AG04449 (cell line): ENCODE measurements around the gene SLC15A3.

Experiments used
- CTCF ChIA-PET: fragments of 350-600 bp; formaldehyde crosslinking; extraction: SDS; loops from one replicate; lab custom pipeline; 2021; ENCODE audit warnings: antibody characterized with exemption; lab: Yijun Ruan, JAX
- POLR2A ChIA-PET: fragments of 400-600, 350-600 bp; formaldehyde crosslinking; extraction: SDS; loops from one replicate; lab custom pipeline; 2020; ENCODE audit warnings: antibody characterized with exemption, inconsistent platforms; lab: Yijun Ruan, JAX
- DNase-seq: peaks from one replicate; pipeline ENCODE4 v3.0.0-alpha.2; 2010; ENCODE audit warnings: low read depth, low spot score
- H3K4me3 ChIP-seq: 2 replicates; pipeline ENCODE4 v1.5.1; 2011; ENCODE audit warnings: low read depth, mild to moderate bottlenecking, control low read depth, low read length
- CTCF ChIP-seq: IDR thresholded peaks from one replicate; pipeline ENCODE4 v1.5.1; 2011; ENCODE audit warnings: mild to moderate bottlenecking, moderate library complexity, low read length, control low read depth, inconsistent platforms; ENCODE audit not compliant: insufficient read depth; ENCODE audit errors: missing control alignments

The SLC15A3 gene

GRCh38 chr11:60964801-60965200 lies 12.8 kb upstream of the SLC15A3 start:
- ChIA-PET CTCF (no interaction called here), POLR2A (no interaction called here)
- no peak for DNase-seq
- no peak for TF ChIP-seq CTCF
- no peak overlapping the region for H3K4me3 ChIP-seq

- CTCF ChIA-PET, result interaction anchor here (3.2 kb wide), 1 partner anchor 9 kb away, joined by 12 read pairs; no protein-coding TSS in a partner anchor
These were observed 8.4 kb upstream of the SLC15A3 start for GRCh38 chr11:60960405-60960804.

GRCh38 chr11:60959431-60959830 lies 7.5 kb upstream of the SLC15A3 start:
- ChIA-PET CTCF (interaction anchor here (1.0 to 3.2 kb wide), 3 partner anchors 10 to 228 kb away, joined by 3 to 12 read pairs (median 3); no protein-coding TSS in a partner anchor), POLR2A (no interaction called here)
- no peak for TF ChIP-seq CTCF
- DNase-seq, result no peak
- H3K4me3 ChIP-seq, result no peak overlapping the region

More at GRCh38 chr11:60960405-60960804, 8.4 kb upstream of the SLC15A3 start:
- no peak for DNase-seq
- POLR2A ChIA-PET, result no interaction called here
- H3K4me3 ChIP-seq, result no peak overlapping the region
- TF ChIP-seq CTCF, result no peak

- DNase-seq, result no peak
- ChIA-PET CTCF (no interaction called here), POLR2A (no interaction called here)
- no peak overlapping the region for H3K4me3 ChIP-seq
- TF ChIP-seq CTCF, result no peak
These were observed 5.2 kb upstream of the SLC15A3 start for GRCh38 chr11:60957188-60957587.

- POLR2A ChIA-PET, result no interaction called here
- H3K4me3 ChIP-seq, result no peak overlapping the region
- CTCF ChIA-PET, result no interaction called here
- DNase-seq, result no peak
- TF ChIP-seq CTCF, result no peak
These were observed 3.6 kb upstream of the SLC15A3 start for GRCh38 chr11:60955571-60955970.

GRCh38 chr11:60954421-60954820 lies 2.4 kb upstream of the SLC15A3 start:
- H3K4me3 ChIP-seq, result no peak overlapping the region
- DNase-seq, result no peak
- POLR2A ChIA-PET, result no interaction called here
- TF ChIP-seq CTCF, result no peak
- CTCF ChIA-PET, result no interaction called here
